Measurements from ENCODE around the gene CHST5. TPM values are rescaled to one million over a fixed set of nuclear protein-coding genes. Genes with fewer than 3 reads are reported as not detected.

Gene CHST5
- total and polyA plus RNA-seq, 9 of the 15 experiments (the other 6 are each of a cell fraction or from before 2014, with no cell fraction given): 0.06 to 0.21 (median 0.14) TPM; not detected in 5

DNA sequence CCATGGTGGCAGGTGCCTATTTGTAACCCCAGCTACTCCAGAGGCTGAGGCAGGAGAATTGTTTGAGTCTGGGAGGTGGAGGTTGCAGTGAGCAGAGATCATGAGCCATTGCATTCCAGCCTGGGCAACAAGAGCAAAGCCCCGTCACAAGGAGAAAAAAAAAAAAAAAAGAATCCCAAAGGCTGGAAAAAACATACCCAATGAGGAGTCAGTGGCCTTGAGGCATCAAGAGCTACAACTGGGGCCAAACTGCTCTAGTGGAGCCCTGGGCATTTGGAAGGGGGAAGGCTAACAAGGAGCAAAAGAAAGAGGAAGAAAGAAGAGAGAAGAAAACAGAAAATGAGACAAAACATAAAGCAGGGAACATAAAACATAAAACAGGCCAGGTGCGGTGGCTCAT, 47.6 kb downstream of the CHST5 start:
- DNase-seq (ENCODE audit: extremely low read depth in 1 of 4, low spot score in 3 of 4): no peak
- Histone ChIP-seq H3K27me3 (ENCODE audit: control insufficient read depth in 2 of 2, insufficient read depth in 2 of 2, low read length in 2 of 2) (peaks cover 14 to 45% of the 10 kb centered on the region in 2 experiments; a peak in 4 of 5 replicates), H3K4me1 (replicated peaks in 1 of 2; ENCODE audit: control insufficient read depth in 2 of 2, insufficient read depth in 2 of 2, low read length in 2 of 2) (peaks cover 0 to 3% of the 10 kb centered on the region in 2 experiments; a peak in 1 of 5 replicates), H2AFZ (ENCODE audit: low read depth, low read length) (no peak overlapping the region), H3K9me1 (ENCODE audit: control insufficient read depth, insufficient read depth, low read length) (no peaks in the 10 kb centered on the region), H3K9ac (ENCODE audit: insufficient read depth in 1 of 2, low read depth in 2 of 2, low read length in 2 of 2) (no peak overlapping the region), H3K36me3 (ENCODE audit: control insufficient read depth, insufficient read depth, low read length) (no peaks in the 10 kb centered on the region), H4K20me1 (replicated peaks; ENCODE audit: control insufficient read depth, insufficient read depth, low read length) (no peaks in the 10 kb centered on the region), H3K4me2 (ENCODE audit: insufficient read depth, low read length) (no peak overlapping the region), H3K27ac (ENCODE audit: extremely low read depth, low read depth, low read length) (no peak overlapping the region), H3K79me2 (ENCODE audit: control insufficient read depth, insufficient read depth, low read length) (no peaks in the 10 kb centered on the region), H3K4me3 (no peak overlapping the region), H3K9me3 (replicated peaks; ENCODE audit: control insufficient read depth, insufficient read depth, low read depth, low read length) (no peaks in the 10 kb centered on the region)
- peak; percentile 19 for FAIRE-seq
- POLR2A ChIA-PET: no interaction called here
- intact Hi-C loops (cut with micrococcal nuclease): no loop called here
- no peak for ATAC-seq
- CTCF ChIA-PET (ENCODE audit: low intra/inter-chr PET ratio): no interaction called here
- in situ Hi-C loops (cut with MboI): no loop called here
- no TSS peak for BruUV-seq (replicated peaks)
- 0% methylated on average over 1 of the region's 2 CpGs for WGBS (ENCODE audit: insufficient coverage, low coverage, missing lambda C conversion rate)
- TF ChIP-seq, protein P1, sequence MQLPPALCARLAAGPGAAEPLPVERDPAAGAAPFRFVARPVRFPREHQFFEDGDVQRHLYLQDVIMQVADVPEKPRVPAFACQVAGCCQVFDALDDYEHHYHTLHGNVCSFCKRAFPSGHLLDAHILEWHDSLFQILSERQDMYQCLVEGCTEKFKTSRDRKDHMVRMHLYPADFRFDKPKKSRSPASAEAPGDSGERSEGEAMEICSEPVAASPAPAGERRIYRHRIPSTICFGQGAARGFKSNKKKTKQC (CRISPR knock-in tag; IDR thresholded peaks at IDR 0.05): no peak
- TF ChIP-seq RBFOX2 (IDR thresholded peaks at IDR 0.05; ENCODE audit: low read depth, low read length) (no peak), WHSC1 (IDR thresholded peaks at IDR 0.05; ENCODE audit: low read length) (no peak), ZC3H11A (IDR thresholded peaks at IDR 0.05; ENCODE audit: low read depth, low read length) (no peak), POLR2A (conservative IDR thresholded peaks at IDR 0.05) (no peak), HNRNPK (IDR thresholded peaks at IDR 0.05; ENCODE audit: low read depth, low read length, poor library complexity, severe bottlenecking) (no peak), RB1 (IDR thresholded peaks at IDR 0.05; ENCODE audit: low read depth) (no peak)
- TF ChIP-seq, protein P2, sequence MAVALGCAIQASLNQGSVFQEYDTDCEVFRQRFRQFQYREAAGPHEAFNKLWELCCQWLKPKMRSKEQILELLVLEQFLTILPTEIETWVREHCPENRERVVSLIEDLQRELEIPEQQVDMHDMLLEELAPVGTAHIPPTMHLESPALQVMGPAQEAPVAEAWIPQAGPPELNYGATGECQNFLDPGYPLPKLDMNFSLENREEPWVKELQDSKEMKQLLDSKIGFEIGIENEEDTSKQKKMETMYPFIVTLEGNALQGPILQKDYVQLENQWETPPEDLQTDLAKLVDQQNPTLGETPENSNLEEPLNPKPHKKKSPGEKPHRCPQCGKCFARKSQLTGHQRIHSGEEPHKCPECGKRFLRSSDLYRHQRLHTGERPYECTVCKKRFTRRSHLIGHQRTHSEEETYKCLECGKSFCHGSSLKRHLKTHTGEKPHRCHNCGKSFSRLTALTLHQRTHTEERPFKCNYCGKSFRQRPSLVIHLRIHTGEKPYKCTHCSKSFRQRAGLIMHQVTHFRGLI (CRISPR knock-in tag; IDR thresholded peaks at IDR 0.05): no peak
- TF ChIP-seq, protein P3, sequence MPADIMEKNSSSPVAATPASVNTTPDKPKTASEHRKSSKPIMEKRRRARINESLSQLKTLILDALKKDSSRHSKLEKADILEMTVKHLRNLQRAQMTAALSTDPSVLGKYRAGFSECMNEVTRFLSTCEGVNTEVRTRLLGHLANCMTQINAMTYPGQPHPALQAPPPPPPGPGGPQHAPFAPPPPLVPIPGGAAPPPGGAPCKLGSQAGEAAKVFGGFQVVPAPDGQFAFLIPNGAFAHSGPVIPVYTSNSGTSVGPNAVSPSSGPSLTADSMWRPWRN (IDR thresholded peaks at IDR 0.05; ENCODE audit: low read depth): no peak
- TF ChIP-seq, protein P4, sequence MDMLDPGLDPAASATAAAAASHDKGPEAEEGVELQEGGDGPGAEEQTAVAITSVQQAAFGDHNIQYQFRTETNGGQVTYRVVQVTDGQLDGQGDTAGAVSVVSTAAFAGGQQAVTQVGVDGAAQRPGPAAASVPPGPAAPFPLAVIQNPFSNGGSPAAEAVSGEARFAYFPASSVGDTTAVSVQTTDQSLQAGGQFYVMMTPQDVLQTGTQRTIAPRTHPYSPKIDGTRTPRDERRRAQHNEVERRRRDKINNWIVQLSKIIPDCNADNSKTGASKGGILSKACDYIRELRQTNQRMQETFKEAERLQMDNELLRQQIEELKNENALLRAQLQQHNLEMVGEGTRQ (CRISPR knock-in tag; IDR thresholded peaks at IDR 0.05): no peak
- TF ChIP-seq, protein P5, sequence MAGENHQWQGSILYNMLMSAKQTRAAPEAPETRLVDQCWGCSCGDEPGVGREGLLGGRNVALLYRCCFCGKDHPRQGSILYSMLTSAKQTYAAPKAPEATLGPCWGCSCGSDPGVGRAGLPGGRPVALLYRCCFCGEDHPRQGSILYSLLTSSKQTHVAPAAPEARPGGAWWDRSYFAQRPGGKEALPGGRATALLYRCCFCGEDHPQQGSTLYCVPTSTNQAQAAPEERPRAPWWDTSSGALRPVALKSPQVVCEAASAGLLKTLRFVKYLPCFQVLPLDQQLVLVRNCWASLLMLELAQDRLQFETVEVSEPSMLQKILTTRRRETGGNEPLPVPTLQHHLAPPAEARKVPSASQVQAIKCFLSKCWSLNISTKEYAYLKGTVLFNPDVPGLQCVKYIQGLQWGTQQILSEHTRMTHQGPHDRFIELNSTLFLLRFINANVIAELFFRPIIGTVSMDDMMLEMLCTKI (IDR thresholded peaks at IDR 0.05; ENCODE audit: partially characterized antibody): no peak
- TF ChIP-seq, protein P6, sequence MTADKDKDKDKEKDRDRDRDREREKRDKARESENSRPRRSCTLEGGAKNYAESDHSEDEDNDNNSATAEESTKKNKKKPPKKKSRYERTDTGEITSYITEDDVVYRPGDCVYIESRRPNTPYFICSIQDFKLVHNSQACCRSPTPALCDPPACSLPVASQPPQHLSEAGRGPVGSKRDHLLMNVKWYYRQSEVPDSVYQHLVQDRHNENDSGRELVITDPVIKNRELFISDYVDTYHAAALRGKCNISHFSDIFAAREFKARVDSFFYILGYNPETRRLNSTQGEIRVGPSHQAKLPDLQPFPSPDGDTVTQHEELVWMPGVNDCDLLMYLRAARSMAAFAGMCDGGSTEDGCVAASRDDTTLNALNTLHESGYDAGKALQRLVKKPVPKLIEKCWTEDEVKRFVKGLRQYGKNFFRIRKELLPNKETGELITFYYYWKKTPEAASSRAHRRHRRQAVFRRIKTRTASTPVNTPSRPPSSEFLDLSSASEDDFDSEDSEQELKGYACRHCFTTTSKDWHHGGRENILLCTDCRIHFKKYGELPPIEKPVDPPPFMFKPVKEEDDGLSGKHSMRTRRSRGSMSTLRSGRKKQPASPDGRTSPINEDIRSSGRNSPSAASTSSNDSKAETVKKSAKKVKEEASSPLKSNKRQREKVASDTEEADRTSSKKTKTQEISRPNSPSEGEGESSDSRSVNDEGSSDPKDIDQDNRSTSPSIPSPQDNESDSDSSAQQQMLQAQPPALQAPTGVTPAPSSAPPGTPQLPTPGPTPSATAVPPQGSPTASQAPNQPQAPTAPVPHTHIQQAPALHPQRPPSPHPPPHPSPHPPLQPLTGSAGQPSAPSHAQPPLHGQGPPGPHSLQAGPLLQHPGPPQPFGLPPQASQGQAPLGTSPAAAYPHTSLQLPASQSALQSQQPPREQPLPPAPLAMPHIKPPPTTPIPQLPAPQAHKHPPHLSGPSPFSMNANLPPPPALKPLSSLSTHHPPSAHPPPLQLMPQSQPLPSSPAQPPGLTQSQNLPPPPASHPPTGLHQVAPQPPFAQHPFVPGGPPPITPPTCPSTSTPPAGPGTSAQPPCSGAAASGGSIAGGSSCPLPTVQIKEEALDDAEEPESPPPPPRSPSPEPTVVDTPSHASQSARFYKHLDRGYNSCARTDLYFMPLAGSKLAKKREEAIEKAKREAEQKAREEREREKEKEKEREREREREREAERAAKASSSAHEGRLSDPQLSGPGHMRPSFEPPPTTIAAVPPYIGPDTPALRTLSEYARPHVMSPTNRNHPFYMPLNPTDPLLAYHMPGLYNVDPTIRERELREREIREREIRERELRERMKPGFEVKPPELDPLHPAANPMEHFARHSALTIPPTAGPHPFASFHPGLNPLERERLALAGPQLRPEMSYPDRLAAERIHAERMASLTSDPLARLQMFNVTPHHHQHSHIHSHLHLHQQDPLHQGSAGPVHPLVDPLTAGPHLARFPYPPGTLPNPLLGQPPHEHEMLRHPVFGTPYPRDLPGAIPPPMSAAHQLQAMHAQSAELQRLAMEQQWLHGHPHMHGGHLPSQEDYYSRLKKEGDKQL (CRISPR knock-in tag; IDR thresholded peaks at IDR 0.05; ENCODE audit: borderline replicate concordance): no peak

Measured in K562 (cell line).